Caco-2 (cell line): Measurements from ENCODE around the gene NOVA2. TPM values are rescaled to one million over a fixed set of nuclear protein-coding genes. Genes with fewer than 3 reads are reported as not detected.

Experiments
- BruUV-seq: library from RNA; stranded (reverse); fragments of 400-500 nt; replicated peaks from 2 replicates; lab custom pipeline; 2021; lab: Mats Ljungman, UMichigan
- CTCF ChIA-PET: fragments of 300-600 bp; sonication (Branson Sonifier 250); formaldehyde crosslinking; loops from one replicate; lab custom pipeline; 2022; ENCODE audit warnings: antibody characterized with exemption; lab: Charles Lee
- POLR2A ChIA-PET: fragments of 300-600 bp; sonication (Branson Sonifier 250); formaldehyde crosslinking; loops from one replicate; lab custom pipeline; 2022; ENCODE audit warnings: antibody characterized with exemption; lab: Charles Lee
- DNase-seq, 2 experiments: peaks; one replicate each; pipeline versions ENCODE4 v3.0.0 to v3.0.0-alpha.2; 2020 to 2022
- H3K27me3 ChIP-seq: replicated peaks from 2 replicates; pipeline ENCODE4 v1.6.0; 2011; ENCODE audit warnings: low read length; ENCODE audit not compliant: control insufficient read depth, insufficient read depth
- H3K36me3 ChIP-seq: 2 replicates; pipeline ENCODE4 v1.5.1; 2011; ENCODE audit warnings: low read length; ENCODE audit not compliant: control insufficient read depth, insufficient read depth
- H3K4me1 ChIP-seq: fragments of 250-450 bp; sonication (Bioruptor Pico); 2 replicates; pipeline ENCODE4 v1.5.1; 2020; ENCODE audit warnings: mild to moderate bottlenecking
- H3K4me3 ChIP-seq: 2 replicates; pipeline ENCODE4 v1.5.1; 2011; ENCODE audit warnings: low read depth, mild to moderate bottlenecking, control low read depth, low read length
- H3K9me3 ChIP-seq: fragments of 250-450 bp; sonication (Bioruptor Pico); 2 replicates; pipeline ENCODE4 v1.5.1; 2020; ENCODE audit warnings: mild to moderate bottlenecking, moderate library complexity
- H3K27ac Mint-ChIP-seq: one replicate; pipeline ENCODE4 v1.8.0; 2022; ENCODE audit warnings: mixed read lengths; ENCODE audit not compliant: unreplicated experiment
- H3K27me3 Mint-ChIP-seq: one replicate; pipeline ENCODE4 v1.8.0; 2022; ENCODE audit warnings: mixed read lengths; ENCODE audit not compliant: insufficient read depth, unreplicated experiment
- H3K36me3 Mint-ChIP-seq: one replicate; pipeline ENCODE4 v1.8.0; 2022; ENCODE audit warnings: mild to moderate bottlenecking, mixed read lengths; ENCODE audit not compliant: insufficient read depth, unreplicated experiment
- H3K4me1 Mint-ChIP-seq: one replicate; pipeline ENCODE4 v1.8.0; 2022; ENCODE audit warnings: low read depth, mixed read lengths; ENCODE audit not compliant: unreplicated experiment
- H3K4me3 Mint-ChIP-seq: one replicate; pipeline ENCODE4 v1.8.0; 2022; ENCODE audit warnings: mild to moderate bottlenecking, moderate library complexity, mixed read lengths; ENCODE audit not compliant: unreplicated experiment
- H3K9me3 Mint-ChIP-seq: one replicate; pipeline ENCODE4 v1.8.0; 2022; ENCODE audit warnings: mixed read lengths; ENCODE audit not compliant: unreplicated experiment
- CTCF ChIP-seq, 2 experiments: fragments of 200-600 bp in 1 of 2; IDR thresholded peaks; 1 replicate in 1 of 2; 2 replicates in 1 of 2; pipeline versions ENCODE4 v1.5.1 to v1.8.0; 2011 to 2022; ENCODE audit warnings: antibody characterized with exemption in 1 of 2, control low read depth in 1 of 2, inconsistent platforms in 1 of 2, low read depth in 1 of 2, low read length in 1 of 2, mild to moderate bottlenecking in 1 of 2, moderate library complexity in 1 of 2; ENCODE audit not compliant: insufficient read depth in 1 of 2, severe bottlenecking in 1 of 2, unreplicated experiment in 1 of 2
- intact Hi-C: fragments of 100-400 bp; cut with micrococcal nuclease; formaldehyde crosslinking; loops from one replicate; pipeline ENCODE4 v1.10.0; 2022; ENCODE audit not compliant: unreplicated experiment
- total RNA-seq: library from RNA; stranded (reverse); gene quantifications from 2 replicates; pipeline ENCODE4 v1.2.3, GENCODE V29; 2022

NOVA2 gene
- total RNA-seq, 1 experiment from 2014 or later, result 0.05 TPM

GRCh38 chr19:46015687-46016425 is 42.2 kb upstream of the NOVA2 start:
- no peaks in the 10 kb centered on the region for H3K36me3 ChIP-seq

GRCh38 chr19:46014941-46015686 is 41.4 kb upstream of the NOVA2 start:
- peak; percentile 87 to 90 for DNase-seq
- H3K4me3 Mint-ChIP-seq, result peak overlapping the region; percentile 86
- H3K36me3 Mint-ChIP-seq, result peaks cover 6% of the 10 kb centered on the region
- peaks cover 20% of the 10 kb centered on the region for H3K4me1 ChIP-seq
- H3K4me1 Mint-ChIP-seq, result peaks cover 21% of the 10 kb centered on the region
- H3K4me3 ChIP-seq, result peak overlapping the region; percentile 57
- no peaks in the 10 kb centered on the region; the same call in 1 of the 2 replicates for H3K27me3 ChIP-seq
- no peaks in the 10 kb centered on the region for H3K9me3 Mint-ChIP-seq
- POLR2A ChIA-PET, result no interaction called here
- H3K36me3 ChIP-seq, result no peaks in the 10 kb centered on the region
- no peak for TF ChIP-seq CTCF (IDR thresholded peaks at IDR 0.05; ENCODE audit: insufficient read depth in 1 of 2, low read depth in 1 of 2, low read length in 1 of 2, severe bottlenecking in 1 of 2, unreplicated experiment in 1 of 2)
- no peaks in the 10 kb centered on the region for H3K9me3 ChIP-seq
- BruUV-seq, result no TSS peak
- H3K27me3 Mint-ChIP-seq, result peaks cover 8% of the 10 kb centered on the region
- peak overlapping the region; percentile 56 for H3K27ac Mint-ChIP-seq
- intact Hi-C loops, result loop anchor here (5.0 to 10.0 kb wide), 3 partner anchors 88 to 200 kb away; partner anchors contain the start of gene RSPH6A
- CTCF ChIA-PET, result interaction anchor here (0.6 to 1.4 kb wide), 6 partner anchors 14 to 198 kb away, joined by 3 to 7 read pairs (median 4); partner anchors contain the start of gene CCDC61

More at GRCh38 chr19:46015687-46016425, 42.2 kb upstream of the NOVA2 start:
- ChIA-PET CTCF (interaction anchor here (0.9 to 1.6 kb wide), 10 partner anchors 10 to 199 kb away, joined by 3 to 20 read pairs (median 5); partner anchors contain the start of genes CCDC61 and IGFL4), POLR2A (interaction anchor here (0.6 kb wide), 1 partner anchor 245 kb away, joined by 4 read pairs; no protein-coding TSS in a partner anchor)
- H3K4me1 ChIP-seq, result peaks cover 20% of the 10 kb centered on the region
- BruUV-seq, result no TSS peak
- no peak overlapping the region for H3K27ac Mint-ChIP-seq
- H3K9me3 ChIP-seq, result no peaks in the 10 kb centered on the region
- DNase-seq, result peak in 1 of 2 experiments; percentile 41
- TF ChIP-seq CTCF (IDR thresholded peaks at IDR 0.05; ENCODE audit: insufficient read depth in 1 of 2, low read depth in 1 of 2, low read length in 1 of 2, severe bottlenecking in 1 of 2, unreplicated experiment in 1 of 2), result no peak
- H3K36me3 Mint-ChIP-seq, result peaks cover 6% of the 10 kb centered on the region
- H3K27me3 Mint-ChIP-seq, result peaks cover 8% of the 10 kb centered on the region
- H3K27me3 ChIP-seq, result no peaks in the 10 kb centered on the region; the same call in 1 of the 2 replicates
- peaks cover 21% of the 10 kb centered on the region for H3K4me1 Mint-ChIP-seq
- H3K4me3 Mint-ChIP-seq, result peak overlapping the region; percentile 86
- intact Hi-C loops, result loop anchor here (5.0 to 10.0 kb wide), 3 partner anchors 89 to 201 kb away; partner anchors contain the start of gene RSPH6A
- H3K9me3 Mint-ChIP-seq, result no peaks in the 10 kb centered on the region
- H3K4me3 ChIP-seq, result peak overlapping the region; percentile 57

- peak overlapping the region; percentile 86 for H3K4me3 Mint-ChIP-seq
Observed at GRCh38 chr19:46014534-46014933, 40.9 kb upstream of the NOVA2 start.

More at GRCh38 chr19:46014534-46014933, 40.9 kb upstream of the NOVA2 start:
- H3K9me3 Mint-ChIP-seq, result no peaks in the 10 kb centered on the region
- BruUV-seq, result no TSS peak
- peaks cover 8% of the 10 kb centered on the region for H3K27me3 Mint-ChIP-seq
- Histone ChIP-seq H3K4me3 (peak overlapping the region; percentile 57), H3K27me3 (no peaks in the 10 kb centered on the region; the same call in 1 of the 2 replicates), H3K4me1 (peaks cover 20% of the 10 kb centered on the region), H3K36me3 (no peaks in the 10 kb centered on the region), H3K9me3 (no peaks in the 10 kb centered on the region)
- ChIA-PET POLR2A (no interaction called here), CTCF (interaction anchor here (0.7 to 1.4 kb wide), 5 partner anchors 14 to 198 kb away, joined by 3 to 7 read pairs (median 4); partner anchors contain the start of gene CCDC61)
- H3K27ac Mint-ChIP-seq, result peak overlapping the region; percentile 56
- H3K36me3 Mint-ChIP-seq, result peaks cover 6% of the 10 kb centered on the region
- H3K4me1 Mint-ChIP-seq, result peaks cover 21% of the 10 kb centered on the region
- intact Hi-C loops, result loop anchor here (10.0 kb wide), 1 partner anchor 200 kb away; the partner anchor contains the start of gene RSPH6A
- DNase-seq, result no peak
- TF ChIP-seq CTCF (IDR thresholded peaks at IDR 0.05; ENCODE audit: insufficient read depth in 1 of 2, low read depth in 1 of 2, low read length in 1 of 2, severe bottlenecking in 1 of 2, unreplicated experiment in 1 of 2), result no peak
